Pulmonary artery endothelial cell (primary cell): Measurements from ENCODE around the gene RPL11. TPM values are rescaled to one million over a fixed set of nuclear protein-coding genes. Genes with fewer than 3 reads are reported as not detected.
"Not testable (repeated sequence)": the region's sequence is repeated elsewhere in the genome, so short reads cannot be mapped to it uniquely, and the experiment has no call there.

Source experiments
- DNase-seq: peaks from one replicate; pipeline ENCODE4 v3.0.0-alpha.2; 2011; ENCODE audit warnings: low read depth, low spot score
- total RNA-seq: library from RNA; depleted of rRNA; stranded (reverse); fragments of >200 nt; gene quantifications from 2 replicates; pipeline ENCODE4 v1.2.3, GENCODE V29; 2014

RPL11 gene
- 1,249 and 1,951 TPM in 2 replicates for total RNA-seq

- peak; percentile 88 for DNase-seq
These were observed at the start of gene RPL11 for GRCh38 chr1:23691499-23692307. TSS of gene RPL11 (plus strand) at chr1:23691806. CDS start at chr1:23691824, 18 bp downstream.

- DNase-seq: no peak
These were observed 47.7 kb upstream of the RPL11 start for GRCh38 chr1:23643736-23644554.

GRCh38 chr1:23644555-23644866, 47.1 kb upstream of the RPL11 start:
- no peak for DNase-seq

GRCh38 chr1:23645338-23645737, 46.3 kb upstream of the RPL11 start:
- DNase-seq: no peak

GRCh38 chr1:23646091-23646490, 45.5 kb upstream of the RPL11 start:
- DNase-seq: no peak

GRCh38 chr1:23646541-23646940, 45.1 kb upstream of the RPL11 start:
- no peak for DNase-seq

GRCh38 chr1:23648576-23648975, 43.0 kb upstream of the RPL11 start:
- DNase-seq: no peak

GRCh38 chr1:23649157-23649556, 42.4 kb upstream of the RPL11 start:
- DNase-seq: not testable (repeated sequence)

GRCh38 chr1:23650344-23650990, 41.1 kb upstream of the RPL11 start:
- no peak for DNase-seq

GRCh38 chr1:23651069-23651808, 40.4 kb upstream of the RPL11 start:
- DNase-seq: no peak

GRCh38 chr1:23657659-23658275, 33.8 kb upstream of the RPL11 start:
- no peak for DNase-seq

- DNase-seq: no peak
These were observed 30.9 kb upstream of the RPL11 start for GRCh38 chr1:23660671-23661070.

- no peak for DNase-seq
These were observed 29.7 kb upstream of the RPL11 start for GRCh38 chr1:23661887-23662286.

GRCh38 chr1:23664837-23665795, 26.5 kb upstream of the RPL11 start:
- no peak for DNase-seq

- DNase-seq: no peak
These were observed 24.2 kb upstream of the RPL11 start for GRCh38 chr1:23667411-23667810.

GRCh38 chr1:23670709-23671108, 20.9 kb upstream of the RPL11 start:
- no peak for DNase-seq

- no peak for DNase-seq
These were observed 18.4 kb upstream of the RPL11 start for GRCh38 chr1:23673086-23673813.

GRCh38 chr1:23679815-23680214, 11.8 kb upstream of the RPL11 start:
- DNase-seq: no peak

- DNase-seq: no peak
These were observed 8.7 kb upstream of the RPL11 start for GRCh38 chr1:23682946-23683345.
